Measurements from ENCODE around the gene KLF9. TPM values are rescaled to one million over a fixed set of nuclear protein-coding genes. Genes with fewer than 3 reads are reported as not detected.

The KLF9 gene
- total RNA-seq, 6 experiments from 2014 or later, result 8.7 to 74.7 (median 32.3) TPM

- 65% methylated on average over 1 of the region's 1 CpG for WGBS (ENCODE audit: insufficient coverage, low coverage, low lambda C conversion rate, missing lambda C conversion rate)
- intact Hi-C loops (cut with DNase I), result loop anchor here in 1 of 2 donors (5.0 kb wide), 1 partner anchor 255 kb away; no protein-coding TSS in a partner anchor
- H3K27ac ChIP-seq, result no peak overlapping the region
- no peaks in the 10 kb centered on the region for H3K4me1 ChIP-seq
- ATAC-seq, result no peak
- DNase-seq, result no peak
- no peaks in the 10 kb centered on the region for H3K27me3 ChIP-seq
- H3K4me3 ChIP-seq, result no peak overlapping the region
- H3K36me3 ChIP-seq, result peaks cover 0 to 15% (median 2%) of the 10 kb centered on the region in 4 donors
- TF ChIP-seq CTCF (IDR thresholded peaks at IDR 0.05) (no peak), POLR2A (IDR thresholded peaks at IDR 0.05) (no peak)
- no peaks in the 10 kb centered on the region for H3K9me3 ChIP-seq
Observed at GRCh38 chr9:70352356-70352755, 62.1 kb downstream of the KLF9 start.

GRCh38 chr9:70347046-70347445 lies 67.4 kb downstream of the KLF9 start:
- no peak for ATAC-seq

GRCh38 chr9:70340572-70340971 lies 73.9 kb downstream of the KLF9 start:
- TF ChIP-seq POLR2A (IDR thresholded peaks at IDR 0.05) (no peak), CTCF (IDR thresholded peaks at IDR 0.05) (peak; percentile 45 to 52 (median 48))
- no peak overlapping the region for H3K4me3 ChIP-seq
- intact Hi-C loops (cut with DNase I), result no loop called here
- peak in 3 of 4 donors; percentile 27 to 43 (median 34) for ATAC-seq
- H3K27me3 ChIP-seq, result no peaks in the 10 kb centered on the region
- 2% methylated on average over 1 of the region's 1 CpG for whole genome bisulfite sequencing (ENCODE audit: insufficient coverage, low coverage, low lambda C conversion rate, missing lambda C conversion rate)
- H3K4me1 ChIP-seq, result no peaks in the 10 kb centered on the region
- H3K27ac ChIP-seq, result no peak overlapping the region
- no peak for DNase-seq
- no peaks in the 10 kb centered on the region for H3K9me3 ChIP-seq
- no peaks in the 10 kb centered on the region for H3K36me3 ChIP-seq

More at GRCh38 chr9:70347046-70347445, 67.4 kb downstream of the KLF9 start:
- TF ChIP-seq CTCF (IDR thresholded peaks at IDR 0.05), result no peak
- TF ChIP-seq POLR2A (IDR thresholded peaks at IDR 0.05), result no peak
- Histone ChIP-seq H3K27ac (no peak overlapping the region), H3K4me1 (no peaks in the 10 kb centered on the region), H3K27me3 (no peaks in the 10 kb centered on the region), H3K9me3 (no peaks in the 10 kb centered on the region), H3K4me3 (no peak overlapping the region), H3K36me3 (peaks cover 0 to 19% (median 3%) of the 10 kb centered on the region in 4 donors)
- 96% methylated on average over 2 of the region's 2 CpGs for WGBS (ENCODE audit: insufficient coverage, low coverage, low lambda C conversion rate, missing lambda C conversion rate)
- no peak for DNase-seq
- intact Hi-C loops (cut with DNase I), result no loop called here

Other genes with a start within 250 kb of the KLF9 start
- 10 to 100 TPM; 10.6 to 13.9 (median 13.0) TPM for gene SMC5, start 155.7 kb downstream of the KLF9 start, total RNA-seq